ENCODE data around the gene CWC25. TPM values are rescaled to one million over a fixed set of nuclear protein-coding genes. Genes with fewer than 3 reads are reported as not detected.
A peak's percentile ranks its signal among the peaks of the same experiment; 100 is the strongest.

Gene CWC25
- total and polyA plus RNA-seq, 2 of the 13 experiments (the other 11 are each of a cell fraction or from before 2014, with no cell fraction given) = 15.6 to 22.7 TPM

- WGBS (ENCODE audit: low lambda C conversion rate) = 43% methylated on average over 2 of the region's 2 CpGs
- POLR2A ChIA-PET = interaction anchor here (2.0 to 4.6 kb wide), 3 partner anchors 19 to 54 kb away, joined by 4 to 175 read pairs (median 50); partner anchors contain the start of genes CWC25 and LASP1
- Histone ChIP-seq H3K4me1 (ENCODE audit: insufficient read depth, low read length) (peaks cover 44% of the 10 kb centered on the region), H3K4me2 (ENCODE audit: low read depth, low read length) (peak overlapping the region; percentile 98), H3K9ac (ENCODE audit: insufficient read depth, low read depth, low read length) (peak overlapping the region; percentile 95), H3K27me3 (ENCODE audit: control insufficient read depth in 1 of 2, insufficient read depth in 2 of 2, low read length in 2 of 2) (no peaks in the 10 kb centered on the region; a peak in 1 of 5 replicates), H3K79me2 (ENCODE audit: insufficient read depth, low read length) (peaks cover 34% of the 10 kb centered on the region), H2AFZ (ENCODE audit: low read length) (no peak overlapping the region), H3K9me3 (ENCODE audit: low read length) (no peaks in the 10 kb centered on the region), H4K20me1 (ENCODE audit: insufficient read depth, low read length) (peaks cover 54% of the 10 kb centered on the region), H3K27ac (ENCODE audit: extremely low read length, insufficient read depth, low read length) (peak overlapping the region; percentile 18), H3K36me3 (replicated peaks in 1 of 2; ENCODE audit: control insufficient read depth in 1 of 2, insufficient read depth in 2 of 2, low read length in 2 of 2) (peaks cover 18 to 45% of the 10 kb centered on the region in 2 experiments), H3K4me3 (replicated peaks in 1 of 3; ENCODE audit: insufficient read depth in 1 of 3, low read depth in 2 of 3, low read length in 3 of 3) (peak overlapping the region; percentile 78 to 88 (median 82))
- CTCF ChIA-PET (ENCODE audit: low intra/inter-chr PET ratio, low total read pairs) = no interaction called here
- FAIRE-seq (no peak), DNase-seq (ENCODE audit: low spot score) (no peak), ATAC-seq (no peak)
- intact Hi-C loops (cut with micrococcal nuclease; ENCODE audit: unreplicated experiment) = no loop called here
- BruUV-seq (replicated peaks) = no TSS peak
- in situ Hi-C loops (cut with HindIII; ENCODE audit: extremely low pct_ligation_motif_present, low pct_unique_long_range_greater_than_20kb) = no loop called here
- TF ChIP-seq ZNF326 (CRISPR knock-in tag; IDR thresholded peaks at IDR 0.05; ENCODE audit: borderline replicate concordance) = no peak
- peak; percentile 47 for TF ChIP-seq RBM22 (optimal IDR thresholded peaks at IDR 0.05; ENCODE audit: low read length)
- peak; percentile 41; the same call in 1 of the 2 replicates for TF ChIP-seq ARNT2 (CRISPR knock-in tag; IDR thresholded peaks at IDR 0.05; ENCODE audit: low read depth)
- 0 out of 2 replicates have a peak, but pooled peaks have one; percentile 28 for TF ChIP-seq SAP130 (CRISPR knock-in tag; IDR thresholded peaks at IDR 0.05; ENCODE audit: low read depth)
- TF ChIP-seq SNAI1 (CRISPR knock-in tag; IDR thresholded peaks at IDR 0.05; ENCODE audit: borderline replicate concordance) = no peak
- TF ChIP-seq TAF15 (IDR thresholded peaks at IDR 0.05; ENCODE audit: low read depth, low read length, poor library complexity, severe bottlenecking) = no peak
- TF ChIP-seq, protein P1, sequence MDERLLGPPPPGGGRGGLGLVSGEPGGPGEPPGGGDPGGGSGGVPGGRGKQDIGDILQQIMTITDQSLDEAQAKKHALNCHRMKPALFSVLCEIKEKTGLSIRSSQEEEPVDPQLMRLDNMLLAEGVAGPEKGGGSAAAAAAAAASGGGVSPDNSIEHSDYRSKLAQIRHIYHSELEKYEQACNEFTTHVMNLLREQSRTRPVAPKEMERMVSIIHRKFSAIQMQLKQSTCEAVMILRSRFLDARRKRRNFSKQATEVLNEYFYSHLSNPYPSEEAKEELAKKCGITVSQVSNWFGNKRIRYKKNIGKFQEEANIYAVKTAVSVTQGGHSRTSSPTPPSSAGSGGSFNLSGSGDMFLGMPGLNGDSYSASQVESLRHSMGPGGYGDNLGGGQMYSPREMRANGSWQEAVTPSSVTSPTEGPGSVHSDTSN (CRISPR knock-in tag; IDR thresholded peaks at IDR 0.05) = no peak
- TF ChIP-seq NR2F2 (IDR thresholded peaks at IDR 0.05; ENCODE audit: borderline replicate concordance, low read depth) = no peak
- no peak for TF ChIP-seq NFE2L1 (CRISPR knock-in tag; IDR thresholded peaks at IDR 0.05; ENCODE audit: borderline replicate concordance)
- peak; percentile 52; the same call in 1 of the 2 replicates for TF ChIP-seq REPIN1 (CRISPR knock-in tag; IDR thresholded peaks at IDR 0.05; ENCODE audit: borderline replicate concordance, low read depth)
- TF ChIP-seq ZFYVE20 (CRISPR knock-in tag; IDR thresholded peaks at IDR 0.05; ENCODE audit: borderline replicate concordance, low read depth) = no peak
- peak; percentile 12 for TF ChIP-seq TEAD3 (CRISPR knock-in tag; optimal IDR thresholded peaks at IDR 0.05; ENCODE audit: borderline replicate concordance)
- TF ChIP-seq MLLT10 (CRISPR knock-in tag; IDR thresholded peaks at IDR 0.05) = no peak
- no peak for TF ChIP-seq NR2F6 (IDR thresholded peaks at IDR 0.05)
- no peak for TF ChIP-seq NR2F6 (CRISPR knock-in tag; IDR thresholded peaks at IDR 0.05)
- TF ChIP-seq, protein P2, sequence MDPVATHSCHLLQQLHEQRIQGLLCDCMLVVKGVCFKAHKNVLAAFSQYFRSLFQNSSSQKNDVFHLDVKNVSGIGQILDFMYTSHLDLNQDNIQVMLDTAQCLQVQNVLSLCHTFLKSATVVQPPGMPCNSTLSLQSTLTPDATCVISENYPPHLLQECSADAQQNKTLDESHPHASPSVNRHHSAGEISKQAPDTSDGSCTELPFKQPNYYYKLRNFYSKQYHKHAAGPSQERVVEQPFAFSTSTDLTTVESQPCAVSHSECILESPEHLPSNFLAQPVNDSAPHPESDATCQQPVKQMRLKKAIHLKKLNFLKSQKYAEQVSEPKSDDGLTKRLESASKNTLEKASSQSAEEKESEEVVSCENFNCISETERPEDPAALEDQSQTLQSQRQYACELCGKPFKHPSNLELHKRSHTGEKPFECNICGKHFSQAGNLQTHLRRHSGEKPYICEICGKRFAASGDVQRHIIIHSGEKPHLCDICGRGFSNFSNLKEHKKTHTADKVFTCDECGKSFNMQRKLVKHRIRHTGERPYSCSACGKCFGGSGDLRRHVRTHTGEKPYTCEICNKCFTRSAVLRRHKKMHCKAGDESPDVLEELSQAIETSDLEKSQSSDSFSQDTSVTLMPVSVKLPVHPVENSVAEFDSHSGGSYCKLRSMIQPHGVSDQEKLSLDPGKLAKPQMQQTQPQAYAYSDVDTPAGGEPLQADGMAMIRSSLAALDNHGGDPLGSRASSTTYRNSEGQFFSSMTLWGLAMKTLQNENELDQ (CRISPR knock-in tag; IDR thresholded peaks at IDR 0.05; ENCODE audit: borderline replicate concordance) = no peak
- 0 out of 2 replicates have a peak, but pooled peaks have one; percentile 30 for TF ChIP-seq POLR2G (IDR thresholded peaks at IDR 0.05; ENCODE audit: low read depth, low read length)
- TF ChIP-seq, protein P3, sequence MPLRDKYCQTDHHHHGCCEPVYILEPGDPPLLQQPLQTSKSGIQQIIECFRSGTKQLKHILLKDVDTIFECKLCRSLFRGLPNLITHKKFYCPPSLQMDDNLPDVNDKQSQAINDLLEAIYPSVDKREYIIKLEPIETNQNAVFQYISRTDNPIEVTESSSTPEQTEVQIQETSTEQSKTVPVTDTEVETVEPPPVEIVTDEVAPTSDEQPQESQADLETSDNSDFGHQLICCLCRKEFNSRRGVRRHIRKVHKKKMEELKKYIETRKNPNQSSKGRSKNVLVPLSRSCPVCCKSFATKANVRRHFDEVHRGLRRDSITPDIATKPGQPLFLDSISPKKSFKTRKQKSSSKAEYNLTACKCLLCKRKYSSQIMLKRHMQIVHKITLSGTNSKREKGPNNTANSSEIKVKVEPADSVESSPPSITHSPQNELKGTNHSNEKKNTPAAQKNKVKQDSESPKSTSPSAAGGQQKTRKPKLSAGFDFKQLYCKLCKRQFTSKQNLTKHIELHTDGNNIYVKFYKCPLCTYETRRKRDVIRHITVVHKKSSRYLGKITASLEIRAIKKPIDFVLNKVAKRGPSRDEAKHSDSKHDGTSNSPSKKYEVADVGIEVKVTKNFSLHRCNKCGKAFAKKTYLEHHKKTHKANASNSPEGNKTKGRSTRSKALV (CRISPR knock-in tag; IDR thresholded peaks at IDR 0.05) = no peak
- no peak for TF ChIP-seq HNF4G (IDR thresholded peaks at IDR 0.05; ENCODE audit: borderline replicate concordance, low read depth, low read length)
- no peak for TF ChIP-seq HNF4G (CRISPR knock-in tag; IDR thresholded peaks at IDR 0.05; ENCODE audit: borderline replicate concordance, low read depth)
- TF ChIP-seq ZBTB7A (CRISPR knock-in tag; IDR thresholded peaks at IDR 0.05) = no peak
- TF ChIP-seq ZNF501 (CRISPR knock-in tag; IDR thresholded peaks at IDR 0.05) = 0 out of 2 replicates have a peak, but pooled peaks have one; percentile 41
Measured at GRCh38 chr17:38851434-38851833, 26.3 kb upstream of the CWC25 start.

All from HepG2 (cell line).